ENCODE results near the gene EGLN1.

Gene EGLN1

DNA sequence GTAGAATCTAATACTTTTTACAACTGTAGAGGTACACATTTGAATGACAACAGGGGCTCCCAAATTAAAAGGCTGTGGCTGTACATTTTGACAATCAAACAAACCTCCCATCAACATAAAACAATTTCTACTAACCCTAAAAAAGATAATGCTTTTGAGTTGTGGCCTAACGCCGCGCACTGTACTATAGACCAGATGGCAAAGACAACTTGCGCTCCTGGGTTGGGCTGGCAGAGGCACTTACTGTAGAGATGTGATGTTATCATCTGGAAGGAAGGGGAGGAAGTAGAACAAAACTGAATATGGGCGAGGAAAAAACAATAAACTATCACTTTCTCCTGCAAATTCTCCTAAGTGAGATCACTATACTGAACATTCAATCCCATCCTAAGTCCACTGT lies 57.9 kb downstream of the EGLN1 start:
- Mint-ChIP-seq H3K36me3 (ENCODE audit: low read depth) (peaks cover 57% of the 10 kb centered on the region), H3K4me3 (no peak overlapping the region), H3K27me3 (ENCODE audit: low read depth, poor library complexity) (no peaks in the 10 kb centered on the region), H3K27ac (no peak overlapping the region), H3K4me1 (no peaks in the 10 kb centered on the region), H3K9me3 (no peaks in the 10 kb centered on the region)
- no peak for DNase-seq
- TF ChIP-seq, protein P1, sequence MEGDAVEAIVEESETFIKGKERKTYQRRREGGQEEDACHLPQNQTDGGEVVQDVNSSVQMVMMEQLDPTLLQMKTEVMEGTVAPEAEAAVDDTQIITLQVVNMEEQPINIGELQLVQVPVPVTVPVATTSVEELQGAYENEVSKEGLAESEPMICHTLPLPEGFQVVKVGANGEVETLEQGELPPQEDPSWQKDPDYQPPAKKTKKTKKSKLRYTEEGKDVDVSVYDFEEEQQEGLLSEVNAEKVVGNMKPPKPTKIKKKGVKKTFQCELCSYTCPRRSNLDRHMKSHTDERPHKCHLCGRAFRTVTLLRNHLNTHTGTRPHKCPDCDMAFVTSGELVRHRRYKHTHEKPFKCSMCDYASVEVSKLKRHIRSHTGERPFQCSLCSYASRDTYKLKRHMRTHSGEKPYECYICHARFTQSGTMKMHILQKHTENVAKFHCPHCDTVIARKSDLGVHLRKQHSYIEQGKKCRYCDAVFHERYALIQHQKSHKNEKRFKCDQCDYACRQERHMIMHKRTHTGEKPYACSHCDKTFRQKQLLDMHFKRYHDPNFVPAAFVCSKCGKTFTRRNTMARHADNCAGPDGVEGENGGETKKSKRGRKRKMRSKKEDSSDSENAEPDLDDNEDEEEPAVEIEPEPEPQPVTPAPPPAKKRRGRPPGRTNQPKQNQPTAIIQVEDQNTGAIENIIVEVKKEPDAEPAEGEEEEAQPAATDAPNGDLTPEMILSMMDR (IDR thresholded peaks at IDR 0.05) = no peak

DNA sequence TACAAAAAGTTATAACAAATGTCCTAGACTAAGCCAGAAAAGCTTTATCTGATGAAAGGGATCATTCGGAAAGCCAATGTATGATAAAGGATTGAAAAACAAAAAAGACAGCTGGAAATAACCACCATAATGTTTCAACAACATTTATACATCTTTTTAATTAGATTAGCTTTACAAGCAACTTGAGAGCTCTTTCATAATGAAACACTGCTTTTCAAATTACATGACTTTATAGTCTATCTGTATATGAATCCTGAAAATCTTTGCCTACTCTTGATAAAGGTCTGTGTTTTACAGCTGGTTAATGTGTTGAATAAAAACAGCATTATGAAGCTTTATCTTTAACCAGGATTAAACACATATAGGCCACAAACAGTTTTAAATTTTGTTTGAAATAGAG lies 58.5 kb downstream of the EGLN1 start:
- no peaks in the 10 kb centered on the region for H3K27me3 Mint-ChIP-seq (ENCODE audit: low read depth, poor library complexity)
- H3K4me1 Mint-ChIP-seq = no peaks in the 10 kb centered on the region
- no peak overlapping the region for H3K27ac Mint-ChIP-seq
- H3K4me3 Mint-ChIP-seq = no peak overlapping the region
- peaks cover 57% of the 10 kb centered on the region for H3K36me3 Mint-ChIP-seq (ENCODE audit: low read depth)
- TF ChIP-seq, protein P1 (IDR thresholded peaks at IDR 0.05) = no peak
- no peak for DNase-seq
- no peaks in the 10 kb centered on the region for H3K9me3 Mint-ChIP-seq

DNA sequence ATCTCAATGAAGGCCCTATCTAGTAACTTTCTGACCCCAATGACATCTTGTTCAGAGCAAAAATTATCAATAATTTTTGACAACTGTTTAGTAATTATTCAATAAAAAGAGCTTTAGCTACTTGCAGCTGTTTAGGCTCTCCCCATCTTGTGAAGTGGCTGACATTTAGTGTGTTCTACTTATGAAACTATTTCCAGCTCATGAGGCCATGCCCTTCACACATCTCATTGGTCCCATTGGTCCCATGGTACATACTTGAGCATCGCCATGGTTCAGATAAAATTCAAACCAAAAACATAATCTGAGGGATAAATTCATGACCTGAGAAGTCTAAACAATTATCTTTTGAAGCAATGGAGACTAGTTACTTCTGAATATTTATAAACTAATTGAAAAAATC lies 59.8 kb downstream of the EGLN1 start:
- no peak for DNase-seq
- no peaks in the 10 kb centered on the region for H3K9me3 Mint-ChIP-seq
- no peaks in the 10 kb centered on the region for H3K4me1 Mint-ChIP-seq
- peaks cover 53% of the 10 kb centered on the region for H3K36me3 Mint-ChIP-seq (ENCODE audit: low read depth)
- no peak overlapping the region for H3K27ac Mint-ChIP-seq
- H3K4me3 Mint-ChIP-seq = no peak overlapping the region
- TF ChIP-seq, protein P1 (IDR thresholded peaks at IDR 0.05) = no peak
- no peaks in the 10 kb centered on the region for H3K27me3 Mint-ChIP-seq (ENCODE audit: low read depth, poor library complexity)

DNA sequence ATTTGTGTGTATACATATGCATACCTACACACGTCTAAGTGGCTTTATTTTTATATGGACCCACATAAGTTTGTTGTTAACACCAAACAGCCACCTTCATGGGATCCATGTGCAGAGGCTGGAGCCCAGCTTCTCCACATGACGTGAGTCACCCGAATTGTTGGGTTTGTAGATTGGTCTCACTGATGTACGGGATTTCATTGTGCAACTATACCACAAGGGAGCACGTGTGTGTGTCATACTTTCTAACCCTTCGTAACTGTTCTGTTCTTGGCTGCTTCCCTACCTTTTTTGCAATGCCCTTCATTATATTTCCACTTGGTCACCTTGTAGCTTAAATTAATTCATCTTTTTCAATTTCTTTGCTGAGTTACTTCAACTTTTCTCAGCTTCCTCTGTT lies 63.0 kb downstream of the EGLN1 start:
- Mint-ChIP-seq H3K4me3 (no peak overlapping the region), H3K27ac (no peak overlapping the region), H3K9me3 (no peaks in the 10 kb centered on the region), H3K4me1 (no peaks in the 10 kb centered on the region), H3K27me3 (ENCODE audit: low read depth, poor library complexity) (no peaks in the 10 kb centered on the region), H3K36me3 (ENCODE audit: low read depth) (peaks cover 30% of the 10 kb centered on the region)
- TF ChIP-seq, protein P1 (IDR thresholded peaks at IDR 0.05) = no peak
- no peak for DNase-seq

DNA sequence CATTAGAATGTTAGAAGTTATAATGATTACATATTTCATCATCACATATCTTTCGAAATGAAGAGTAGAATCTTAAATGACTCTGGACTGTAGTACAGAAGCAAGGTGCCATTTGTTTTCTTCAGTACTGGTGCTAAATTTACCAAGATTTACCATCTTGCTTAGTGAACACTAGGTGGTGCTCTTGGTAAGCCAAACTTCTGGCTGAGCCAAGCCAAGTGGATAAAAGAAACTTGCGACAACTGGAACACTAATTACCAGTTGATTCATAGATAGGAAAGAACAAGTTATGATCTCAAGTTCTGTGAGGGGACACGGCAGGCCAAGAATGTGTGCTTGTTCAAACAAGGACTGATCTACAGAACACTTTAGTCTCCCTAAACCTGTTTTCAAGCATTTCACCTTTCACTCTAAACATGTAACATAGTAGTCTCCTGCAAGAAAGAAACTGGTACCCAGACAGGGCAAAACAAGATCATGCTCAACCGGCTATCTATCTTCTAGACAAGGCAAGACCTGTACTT lies 64.2 kb downstream of the EGLN1 start:
- Mint-ChIP-seq H3K27me3 (ENCODE audit: low read depth, poor library complexity) (no peaks in the 10 kb centered on the region), H3K9me3 (no peaks in the 10 kb centered on the region), H3K27ac (no peak overlapping the region), H3K4me1 (no peaks in the 10 kb centered on the region), H3K36me3 (ENCODE audit: low read depth) (peaks cover 26% of the 10 kb centered on the region), H3K4me3 (no peak overlapping the region)
- TF ChIP-seq, protein P1 (IDR thresholded peaks at IDR 0.05) = peak; percentile 80
- DNase-seq = no peak

DNA sequence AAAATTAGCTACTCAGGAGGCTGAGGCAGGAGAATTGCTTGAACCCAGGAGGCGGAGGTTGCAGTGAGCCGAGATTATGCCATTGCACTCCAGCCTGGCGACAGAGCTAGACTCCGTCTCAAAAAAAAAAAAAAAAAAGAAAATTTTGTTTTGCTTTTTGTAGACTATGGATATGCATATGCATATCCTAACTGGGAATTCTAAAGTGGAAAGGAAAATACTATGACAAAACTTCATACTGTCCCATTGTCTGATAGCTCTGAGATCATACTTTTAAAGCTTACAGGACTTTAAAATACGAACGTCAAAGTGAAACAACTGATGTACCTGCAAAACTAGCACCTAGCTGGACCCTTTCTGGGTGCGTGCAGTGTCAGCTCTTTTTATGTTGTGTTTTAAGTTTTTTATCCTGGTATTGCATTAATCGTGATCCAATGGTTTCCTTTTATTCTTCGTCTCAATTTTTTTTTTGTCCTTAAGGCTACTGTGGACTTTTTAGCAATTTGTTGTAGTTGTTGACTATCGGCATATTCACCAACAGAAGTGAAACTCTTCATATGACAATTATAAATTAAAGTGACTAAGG lies 64.8 kb downstream of the EGLN1 start:
- Mint-ChIP-seq H3K9me3 (no peaks in the 10 kb centered on the region), H3K27me3 (ENCODE audit: low read depth, poor library complexity) (no peaks in the 10 kb centered on the region), H3K4me3 (no peak overlapping the region), H3K36me3 (ENCODE audit: low read depth) (peaks cover 25% of the 10 kb centered on the region), H3K27ac (no peak overlapping the region), H3K4me1 (no peaks in the 10 kb centered on the region)
- DNase-seq = no peak
- TF ChIP-seq, protein P1 (IDR thresholded peaks at IDR 0.05) = no peak
